Naive thymus-derived CD4-positive, alpha-beta T cell (primary cell): Measurements from ENCODE around the gene GABRG3. TPM values are rescaled to one million over a fixed set of nuclear protein-coding genes. Genes with fewer than 3 reads are reported as not detected.

Source experiments
- ATAC-seq: fragments of 150-1000 bp; cut with Tn5 transposase; 2 replicates; pipeline ENCODE4 v1.10.0; 2021; ENCODE audit warnings: mild to moderate bottlenecking, moderate library complexity
- CTCF ChIA-PET: fragments of 350-600 bp; sonication (Branson Sonifier 250); formaldehyde crosslinking; loops from one replicate; lab custom pipeline; 2021; ENCODE audit warnings: antibody characterized with exemption; lab: Charles Lee
- POLR2A ChIA-PET: fragments of 350-600 bp; sonication (Branson Sonifier 250); formaldehyde crosslinking; loops from one replicate; lab custom pipeline; 2021; ENCODE audit warnings: antibody characterized with exemption, inconsistent platforms; lab: Charles Lee
- DNase-seq, 9 donors: peaks; one replicate each; pipeline versions ENCODE4 v3.0.0 to v3.0.0-alpha.2; 2020 to 2022; ENCODE audit warnings: mixed read lengths in 1 of 9
- H3K27ac ChIP-seq: one replicate; pipeline ENCODE4 v1.7.0; 2013; ENCODE audit warnings: mild to moderate bottlenecking, low read depth, low read length, moderate library complexity
- H3K27me3 ChIP-seq, 2 donors: one replicate each; pipeline ENCODE4 v1.7.0; 2013; ENCODE audit warnings: low read length in 2 of 2, mild to moderate bottlenecking in 2 of 2, moderate library complexity in 2 of 2; ENCODE audit not compliant: control insufficient read depth in 2 of 2, insufficient read depth in 2 of 2
- H3K36me3 ChIP-seq, 3 experiments: 1 replicate in 2 of 3; 2 replicates in 1 of 3; pipeline ENCODE4 v1.7.0; 2013; ENCODE audit warnings: low read length in 3 of 3, mild to moderate bottlenecking in 3 of 3, moderate library complexity in 1 of 3; ENCODE audit not compliant: insufficient read depth in 3 of 3, control insufficient read depth in 2 of 3
- H3K4me1 ChIP-seq, 2 donors: one replicate each; pipeline ENCODE4 v1.7.0; 2013; ENCODE audit warnings: low read length in 2 of 2, mild to moderate bottlenecking in 2 of 2, moderate library complexity in 1 of 2; ENCODE audit not compliant: control insufficient read depth in 2 of 2, insufficient read depth in 2 of 2
- H3K4me3 ChIP-seq: 2 replicates; pipeline ENCODE4 v1.7.0; 2013; ENCODE audit warnings: mild to moderate bottlenecking, low read length
- H3K9me3 ChIP-seq, 3 experiments: 1 replicate in 2 of 3; 2 replicates in 1 of 3; pipeline ENCODE4 v1.7.0; 2013; ENCODE audit warnings: low read length in 3 of 3; ENCODE audit not compliant: control insufficient read depth in 2 of 3
- H3K27ac Mint-ChIP-seq, 9 donors: one replicate each; pipeline ENCODE4 v1.8.0; 2020 to 2022; ENCODE audit warnings: mixed read lengths in 9 of 9, mild to moderate bottlenecking in 8 of 9, moderate library complexity in 5 of 9, inconsistent platforms in 2 of 9
- H3K27me3 Mint-ChIP-seq, 5 donors: one replicate each; pipeline ENCODE4 v1.8.0; 2021 to 2022; ENCODE audit warnings: mixed read lengths in 5 of 5, mild to moderate bottlenecking in 1 of 5
- H3K36me3 Mint-ChIP-seq, 5 donors: one replicate each; pipeline ENCODE4 v1.8.0; 2020 to 2022; ENCODE audit warnings: mixed read lengths in 5 of 5, mild to moderate bottlenecking in 3 of 5, inconsistent platforms in 1 of 5
- H3K4me1 Mint-ChIP-seq, 7 donors: one replicate each; pipeline ENCODE4 v1.8.0; 2020 to 2022; ENCODE audit warnings: mixed read lengths in 7 of 7, mild to moderate bottlenecking in 3 of 7, inconsistent platforms in 1 of 7
- H3K4me3 Mint-ChIP-seq, 10 donors: one replicate each; pipeline ENCODE4 v1.8.0; 2020 to 2022; ENCODE audit warnings: mild to moderate bottlenecking in 10 of 10, mixed read lengths in 10 of 10, moderate library complexity in 6 of 10, inconsistent platforms in 2 of 10
- H3K9me3 Mint-ChIP-seq, 11 donors: one replicate each; pipeline ENCODE4 v1.8.0; 2020 to 2022; ENCODE audit warnings: mixed read lengths in 11 of 11, mild to moderate bottlenecking in 4 of 11, inconsistent platforms in 1 of 11, moderate library complexity in 1 of 11
- intact Hi-C, 2 donors: fragments of 100-400 bp; cut with micrococcal nuclease; formaldehyde crosslinking; loops; one replicate each; pipeline ENCODE4 v1.15.1; 2023
- polyA plus RNA-seq, 2 donors: library from polyadenylated mRNA; unstranded; fragments of 300-500 nt; fragmentation: Illumina TruSeq; gene quantifications; one replicate each; pipeline ENCODE4 v1.2.3, GENCODE V29; 2021
- total RNA-seq, 6 experiments: library from RNA in 5 of 6; stranded (reverse) in 5 of 6; gene quantifications; 1 replicate in 5 of 6; 2 replicates in 1 of 6; pipeline ENCODE4 v1.2.3 and lab custom pipeline; 2021 to 2026

The GABRG3 gene
- total and polyA plus RNA-seq, 7 experiments from 2014 or later: not detected

DNA sequence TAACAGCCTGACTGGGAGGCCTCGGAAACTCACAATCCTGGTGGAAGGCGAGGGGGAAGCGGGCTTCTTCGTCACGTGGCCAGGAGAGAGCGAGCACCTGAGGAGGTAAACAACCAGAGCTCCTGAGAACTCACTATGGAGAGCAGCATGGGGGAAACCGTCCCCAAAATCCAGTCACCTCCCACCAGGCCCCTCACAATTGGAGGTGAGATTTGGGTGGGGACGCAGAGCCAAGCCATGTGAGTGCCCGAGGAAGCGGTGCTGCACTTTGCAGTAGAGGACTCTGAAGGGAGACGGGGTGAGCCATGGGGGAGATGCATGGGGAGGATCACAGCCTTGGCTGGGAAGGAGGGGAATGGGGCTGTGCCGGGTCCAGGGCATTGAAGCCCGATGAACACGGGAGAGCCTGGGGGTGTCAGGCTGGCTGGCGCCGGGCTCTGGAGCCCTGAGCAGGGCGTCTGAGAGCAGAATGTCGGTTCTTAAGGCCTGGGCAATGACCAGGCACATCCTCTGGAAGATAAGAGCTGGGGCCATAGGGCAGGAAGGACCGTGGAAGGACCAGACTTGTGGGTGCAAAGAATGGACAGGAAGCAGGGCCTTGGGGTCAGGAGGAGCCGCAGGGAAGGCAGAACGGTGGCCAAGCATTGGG, 117.7 kb downstream of the GABRG3 start:
- ChIA-PET POLR2A (no interaction called here), CTCF (no interaction called here)
- Histone ChIP-seq H3K27ac (no peak overlapping the region), H3K36me3 (no peaks in the 10 kb centered on the region), H3K4me1 (no peaks in the 10 kb centered on the region), H3K9me3 (peaks cover 0 to 13% (median 0%) of the 10 kb centered on the region in 3 experiments), H3K4me3 (no peak overlapping the region), H3K27me3 (no peaks in the 10 kb centered on the region)
- Mint-ChIP-seq H3K4me1 (no peaks in the 10 kb centered on the region), H3K4me3 (no peak overlapping the region), H3K36me3 (peaks cover 0 to 4% (median 0%) of the 10 kb centered on the region in 5 donors), H3K27ac (no peak overlapping the region), H3K9me3 (peaks cover 0 to 45% (median 14%) of the 10 kb centered on the region in 11 donors), H3K27me3 (no peaks in the 10 kb centered on the region)
- no peak for DNase-seq
- intact Hi-C loops: no loop called here
- no peak for ATAC-seq

DNA sequence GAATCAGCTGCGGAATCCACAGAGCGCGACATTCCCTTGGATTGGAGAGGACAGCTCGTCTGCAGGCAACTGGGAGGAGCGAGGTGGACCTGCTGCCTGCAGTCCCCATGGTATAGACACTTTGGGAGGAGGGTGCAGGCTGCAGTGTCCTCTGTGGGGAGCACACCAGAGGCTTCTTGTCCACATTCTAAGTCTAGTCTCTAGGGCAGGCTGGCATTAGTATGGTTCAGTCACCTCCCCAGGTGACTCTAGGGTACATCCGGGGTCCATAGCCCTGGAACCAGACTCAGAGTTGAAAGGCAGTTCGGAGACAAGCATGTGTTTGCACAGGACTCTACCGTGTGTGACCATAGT, 118.2 kb downstream of the GABRG3 start:
- CTCF ChIA-PET: no interaction called here
- H3K4me1 Mint-ChIP-seq: no peaks in the 10 kb centered on the region
- no peaks in the 10 kb centered on the region for H3K27me3 Mint-ChIP-seq
- no peaks in the 10 kb centered on the region for H3K4me1 ChIP-seq
- POLR2A ChIA-PET: no interaction called here
- H3K36me3 Mint-ChIP-seq: peaks cover 0 to 4% (median 0%) of the 10 kb centered on the region in 5 donors
- no peak overlapping the region for H3K4me3 Mint-ChIP-seq
- ATAC-seq (no peak), DNase-seq (no peak)
- peaks cover 0 to 13% (median 0%) of the 10 kb centered on the region in 3 experiments for H3K9me3 ChIP-seq
- H3K27ac ChIP-seq: no peak overlapping the region
- H3K36me3 ChIP-seq: no peaks in the 10 kb centered on the region
- no peaks in the 10 kb centered on the region for H3K27me3 ChIP-seq
- peaks cover 0 to 45% (median 14%) of the 10 kb centered on the region in 11 donors for H3K9me3 Mint-ChIP-seq
- H3K27ac Mint-ChIP-seq: no peak overlapping the region
- no peak overlapping the region for H3K4me3 ChIP-seq
- intact Hi-C loops: no loop called here

GRCh38 chr15:27089676-27090075, 118.7 kb downstream of the GABRG3 start:
- H3K4me3 ChIP-seq: no peak overlapping the region

DNA sequence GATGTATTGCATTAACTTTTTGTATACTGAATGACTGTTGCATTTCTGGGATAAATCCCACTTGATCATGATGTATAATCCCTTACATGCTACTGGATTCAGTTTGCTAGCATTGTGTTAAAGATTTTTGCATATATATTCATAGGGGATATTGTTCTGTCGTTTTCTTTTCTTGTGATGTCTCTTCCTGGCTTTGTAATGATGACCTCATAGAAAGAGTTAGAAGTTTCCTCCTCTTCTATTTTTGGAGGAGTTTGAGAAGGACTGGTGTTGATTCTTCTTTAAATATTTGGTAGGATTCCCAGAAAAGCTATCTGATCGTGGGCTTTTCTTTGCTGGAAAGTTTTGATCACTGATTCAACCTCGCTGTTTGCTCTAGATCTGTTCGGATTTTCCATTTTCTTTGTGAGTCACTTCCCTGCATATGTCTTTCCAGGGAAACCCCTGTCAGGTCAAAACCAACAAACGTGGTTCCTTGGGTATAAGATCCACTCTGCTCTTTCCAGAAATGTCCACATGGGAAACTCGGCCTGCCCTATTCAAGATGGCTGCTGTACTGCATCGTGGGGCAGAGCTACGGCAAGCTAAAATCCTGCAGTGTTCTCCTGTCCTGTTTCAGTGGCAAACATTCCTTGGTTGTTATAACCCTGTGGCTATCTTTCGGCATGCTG, 120.4 kb downstream of the GABRG3 start:
- ATAC-seq: no peak
- Histone ChIP-seq H3K27me3 (no peaks in the 10 kb centered on the region), H3K36me3 (no peaks in the 10 kb centered on the region), H3K27ac (no peak overlapping the region), H3K4me3 (no peak overlapping the region), H3K4me1 (no peaks in the 10 kb centered on the region), H3K9me3 (peaks cover 0 to 13% (median 0%) of the 10 kb centered on the region in 3 experiments)
- Mint-ChIP-seq H3K9me3 (peaks cover 0 to 45% (median 17%) of the 10 kb centered on the region in 11 donors), H3K36me3 (peaks cover 0 to 4% (median 0%) of the 10 kb centered on the region in 5 donors), H3K4me3 (no peak overlapping the region), H3K27ac (no peak overlapping the region), H3K27me3 (no peaks in the 10 kb centered on the region), H3K4me1 (no peaks in the 10 kb centered on the region)
- POLR2A ChIA-PET: no interaction called here
- DNase-seq: no peak
- intact Hi-C loops: no loop called here
- CTCF ChIA-PET: no interaction called here

More at GRCh38 chr15:27089676-27090075, 118.7 kb downstream of the GABRG3 start:
- H3K9me3 ChIP-seq: peaks cover 0 to 13% (median 0%) of the 10 kb centered on the region in 3 experiments
- no peaks in the 10 kb centered on the region for H3K4me1 ChIP-seq
- peaks cover 0 to 45% (median 17%) of the 10 kb centered on the region in 11 donors for H3K9me3 Mint-ChIP-seq
- DNase-seq (no peak), ATAC-seq (no peak)
- H3K36me3 ChIP-seq: no peaks in the 10 kb centered on the region
- no peak overlapping the region for H3K4me3 Mint-ChIP-seq
- ChIA-PET CTCF (no interaction called here), POLR2A (no interaction called here)
- no peaks in the 10 kb centered on the region for H3K4me1 Mint-ChIP-seq
- H3K36me3 Mint-ChIP-seq: peaks cover 0 to 4% (median 0%) of the 10 kb centered on the region in 5 donors
- no peak overlapping the region for H3K27ac Mint-ChIP-seq
- intact Hi-C loops: no loop called here
- no peaks in the 10 kb centered on the region for H3K27me3 Mint-ChIP-seq
- H3K27me3 ChIP-seq: no peaks in the 10 kb centered on the region
- no peak overlapping the region for H3K27ac ChIP-seq

- Mint-ChIP-seq H3K27ac (no peak overlapping the region), H3K27me3 (no peaks in the 10 kb centered on the region), H3K4me1 (no peaks in the 10 kb centered on the region), H3K4me3 (no peak overlapping the region), H3K9me3 (peaks cover 0 to 45% (median 17%) of the 10 kb centered on the region in 11 donors), H3K36me3 (peaks cover 0 to 4% (median 0%) of the 10 kb centered on the region in 5 donors)
- peaks cover 0 to 13% (median 0%) of the 10 kb centered on the region in 3 experiments for H3K9me3 ChIP-seq
- intact Hi-C loops: no loop called here
- H3K27ac ChIP-seq: no peak overlapping the region
- no peaks in the 10 kb centered on the region for H3K36me3 ChIP-seq
- ChIA-PET CTCF (no interaction called here), POLR2A (no interaction called here)
- H3K4me3 ChIP-seq: no peak overlapping the region
- DNase-seq: no peak
- no peaks in the 10 kb centered on the region for H3K4me1 ChIP-seq
- H3K27me3 ChIP-seq: no peaks in the 10 kb centered on the region
- no peak for ATAC-seq
Observed at GRCh38 chr15:27092390-27092789, 121.4 kb downstream of the GABRG3 start.

GRCh38 chr15:27094235-27094634, 123.3 kb downstream of the GABRG3 start:
- ATAC-seq (no peak), DNase-seq (no peak)
- CTCF ChIA-PET: no interaction called here
- H3K4me3 Mint-ChIP-seq: no peak overlapping the region
- no peaks in the 10 kb centered on the region for H3K4me1 Mint-ChIP-seq
- peaks cover 0 to 41% (median 15%) of the 10 kb centered on the region in 11 donors for H3K9me3 Mint-ChIP-seq
- Histone ChIP-seq H3K27ac (no peak overlapping the region), H3K4me3 (no peak overlapping the region), H3K4me1 (no peaks in the 10 kb centered on the region), H3K9me3 (peaks cover 0 to 6% (median 0%) of the 10 kb centered on the region in 3 experiments), H3K27me3 (no peaks in the 10 kb centered on the region), H3K36me3 (no peaks in the 10 kb centered on the region)
- POLR2A ChIA-PET: no interaction called here
- H3K36me3 Mint-ChIP-seq: peaks cover 0 to 4% (median 0%) of the 10 kb centered on the region in 5 donors
- no peak overlapping the region for H3K27ac Mint-ChIP-seq
- intact Hi-C loops: no loop called here
- H3K27me3 Mint-ChIP-seq: no peaks in the 10 kb centered on the region
